H1 (cell line): Measurements from ENCODE around the gene MDM4. TPM values are rescaled to one million over a fixed set of nuclear protein-coding genes. Genes with fewer than 3 reads are reported as not detected.

ENCODE experiments used
- CHD7 ChIP-seq: fragments of 300-600 bp; sonication (generic); IDR thresholded peaks from 2 replicates; pipeline ENCODE4 v1.7.1; 2012; ENCODE audit warnings: low read length, moderate library complexity, mild to moderate bottlenecking, inconsistent platforms; ENCODE audit not compliant: insufficient replicate concordance
- GABPA ChIP-seq: IDR thresholded peaks from 2 replicates; pipeline ENCODE4 v1.6.1; 2011; ENCODE audit warnings: mild to moderate bottlenecking, low read length, moderate library complexity, borderline replicate concordance; ENCODE audit not compliant: insufficient read depth
- HDAC2 ChIP-seq, 2 experiments: fragments of 300-600 bp in 1 of 2; sonication (generic) in 1 of 2; IDR thresholded peaks; 2 replicates each; pipeline ENCODE4 v1.6.1; 2011 to 2012; ENCODE audit warnings: low read depth in 2 of 2, low read length in 2 of 2, mild to moderate bottlenecking in 2 of 2, moderate library complexity in 2 of 2, borderline replicate concordance in 1 of 2, inconsistent platforms in 1 of 2
- POLR2A ChIP-seq, 2 experiments: IDR thresholded peaks; 1 replicate in 1 of 2; 2 replicates in 1 of 2; pipeline ENCODE4 v1.6.1; 2011; ENCODE audit warnings: low read depth in 2 of 2, low read length in 2 of 2, mild to moderate bottlenecking in 2 of 2; ENCODE audit errors: control extremely low read depth in 1 of 2
- polyA plus RNA-seq, 7 experiments: library from polyadenylated mRNA; depleted of rRNA in 3 of 7; stranded (reverse) in 5 of 7; unstranded in 2 of 7; fragments of >200 nt in 5 of 7; fragments of 200-250 nt in 2 of 7; gene quantifications; 1 replicate in 5 of 7; 2 replicates in 1 of 7; 4 replicates in 1 of 7; pipeline versions ENCODE4 v1.2.1 to v1.2.3, GENCODE V29; 2011 to 2013; ENCODE audit warnings: missing spikeins in 2 of 7, mixed read lengths in 2 of 7
- total RNA-seq: library from RNA; stranded (reverse); fragmentation: NEBNext Ultra II Directional; extraction: Animal tissue kit (Norgen Biotek cat#: 25700); gene quantifications from 2 replicates; pipeline ENCODE4 v1.2.1, GENCODE V29; 2021

The MDM4 gene
- total and polyA plus RNA-seq, 2 of the 8 experiments (the other 6 are each of a cell fraction or from before 2014, with no cell fraction given), result 10.8 to 84.9 TPM

GRCh38 chr1:204563307-204563706 lies 47.1 kb downstream of the MDM4 start (continued):
- TF ChIP-seq CHD7 (no peak), POLR2A (IDR thresholded peaks at IDR 0.05; ENCODE audit: control extremely low read depth in 1 of 2, low read depth in 2 of 2, low read length in 2 of 2) (no peak), HDAC2 (IDR thresholded peaks at IDR 0.05; ENCODE audit: borderline replicate concordance in 1 of 2, low read depth in 2 of 2, low read length in 2 of 2) (no peak), GABPA (no peak)
